OCI-M1 (cell line): ENCODE results near the gene CCL23.
A peak's percentile ranks its signal among the peaks of the same experiment; 100 is the strongest.
"Not testable (repeated sequence)": the region's sequence is repeated elsewhere in the genome, so short reads cannot be mapped to it uniquely, and the experiment has no call there.

Source experiments
- DNase-seq: peaks from one replicate; lab custom pipeline; 2025; lab: John Stamatoyannopoulos, UW

CCL23 gene

DNA sequence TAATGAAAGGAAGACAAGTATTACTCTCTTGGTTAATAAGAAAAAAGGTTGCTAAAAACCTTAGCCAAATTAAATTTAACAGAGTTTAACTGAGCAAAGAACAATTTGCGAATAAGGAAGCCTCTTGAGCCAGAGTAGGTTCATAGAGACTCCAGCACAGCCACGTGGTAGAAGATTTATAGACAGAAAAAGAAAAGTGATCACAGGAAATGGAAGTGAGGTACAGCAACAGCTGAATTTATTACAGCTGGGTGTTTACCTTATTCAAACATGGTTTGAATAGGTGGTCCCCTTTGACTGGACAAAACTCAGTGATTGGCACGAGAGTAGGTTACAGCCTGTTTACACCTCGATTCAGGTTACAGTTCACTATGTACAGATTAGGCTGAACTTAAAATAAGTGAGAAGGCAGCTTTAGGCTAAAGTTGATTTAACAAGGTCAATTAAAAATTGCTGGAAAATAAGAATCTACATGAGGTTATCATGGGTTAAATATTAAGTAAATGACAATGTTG, 13.1 kb downstream of the CCL23 start:
- peak; percentile 4 for DNase-seq

DNA sequence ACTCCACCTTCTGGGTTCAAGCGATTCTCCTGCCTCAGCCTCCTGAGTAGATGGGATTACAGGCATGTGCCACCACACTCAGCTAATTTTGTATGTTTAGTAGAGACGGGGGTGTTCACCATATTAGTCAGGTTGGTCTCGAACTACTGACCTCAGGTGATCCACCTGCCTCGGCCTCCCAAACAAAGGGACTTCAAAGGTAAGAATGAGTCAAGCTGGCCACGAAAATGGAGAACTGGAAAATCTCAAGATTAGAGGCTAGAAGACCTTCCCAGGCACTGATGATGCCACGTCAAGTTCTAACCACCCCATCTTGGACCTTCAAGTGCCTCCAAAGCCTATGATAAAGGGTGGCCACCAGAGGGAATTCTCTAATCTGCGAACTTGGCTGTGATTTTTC, 15.1 kb downstream of the CCL23 start:
- no peak for DNase-seq

DNA sequence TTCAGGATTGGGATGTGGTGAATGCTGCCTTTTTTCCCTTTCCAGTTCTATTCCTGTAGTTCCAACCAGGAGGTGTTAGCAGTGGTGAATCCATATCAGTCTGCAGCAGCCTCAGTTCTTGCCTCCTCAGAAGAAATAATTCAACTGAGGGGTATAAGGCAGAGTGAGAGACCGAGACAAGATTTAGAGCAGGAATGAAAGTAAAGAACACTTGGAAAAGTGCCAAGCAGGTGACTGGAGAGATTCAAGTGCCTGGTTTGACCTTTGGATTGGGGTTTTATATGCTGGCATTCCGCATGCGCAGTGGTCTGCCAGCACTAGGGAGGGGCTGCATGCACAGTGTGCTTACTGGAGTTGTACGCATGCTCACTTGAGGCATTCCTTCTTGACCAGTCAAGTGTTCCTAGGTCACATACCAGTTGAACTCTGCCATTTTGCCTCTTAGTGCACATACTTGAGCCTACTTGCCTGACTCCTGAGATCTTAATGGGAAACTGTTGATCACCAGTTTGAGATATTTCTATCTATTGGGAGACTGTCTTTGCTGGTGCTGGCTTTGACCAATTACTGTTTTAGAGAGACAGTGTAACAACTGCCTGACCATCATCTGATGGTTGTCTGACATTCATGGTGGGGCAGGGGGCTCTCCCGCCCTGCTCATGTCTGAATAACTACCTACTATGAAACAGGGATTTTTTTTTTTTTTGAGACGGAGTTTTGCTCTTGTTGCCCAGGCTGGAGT, 15.7 kb downstream of the CCL23 start:
- DNase-seq = no peak

DNA sequence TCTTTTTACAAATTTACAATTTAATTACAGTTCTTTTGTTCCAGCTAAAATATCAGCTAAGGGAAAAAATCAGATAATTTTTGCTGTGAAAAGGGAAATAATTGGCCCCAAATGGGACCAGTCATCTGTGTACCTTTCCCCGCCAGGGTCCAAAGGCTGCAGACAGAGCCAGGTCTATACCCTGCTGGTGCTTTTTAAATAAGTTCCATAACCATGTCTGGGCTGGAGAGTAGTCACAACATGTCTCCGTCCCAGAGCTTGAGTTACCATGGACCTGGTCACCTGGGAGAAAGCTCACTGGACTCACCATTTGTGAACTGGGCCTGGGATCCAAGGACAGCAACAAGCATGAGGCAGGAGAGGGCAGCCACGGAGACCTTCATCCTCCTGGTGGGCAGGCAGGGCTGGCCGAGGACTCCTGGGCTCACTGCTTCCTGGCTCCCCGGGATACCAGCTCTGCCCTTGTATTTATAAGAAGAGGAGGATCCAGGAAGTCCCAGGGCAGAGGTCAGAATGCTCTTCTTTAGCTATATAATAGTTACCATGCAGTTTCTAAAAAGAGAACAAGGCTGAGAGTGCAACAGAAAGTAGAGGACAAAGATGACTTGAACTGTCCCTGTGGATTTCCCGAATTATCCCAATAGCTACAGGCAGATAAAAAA, 16.5 kb downstream of the CCL23 start, which contains the start of gene CCL15:
Gene CCL15, minus strand, starts transcription at position 444 of the 662 bp plus-strand sequence. Its CDS starts 61 bp downstream, at position 383.
- DNase-seq = no peak

DNA sequence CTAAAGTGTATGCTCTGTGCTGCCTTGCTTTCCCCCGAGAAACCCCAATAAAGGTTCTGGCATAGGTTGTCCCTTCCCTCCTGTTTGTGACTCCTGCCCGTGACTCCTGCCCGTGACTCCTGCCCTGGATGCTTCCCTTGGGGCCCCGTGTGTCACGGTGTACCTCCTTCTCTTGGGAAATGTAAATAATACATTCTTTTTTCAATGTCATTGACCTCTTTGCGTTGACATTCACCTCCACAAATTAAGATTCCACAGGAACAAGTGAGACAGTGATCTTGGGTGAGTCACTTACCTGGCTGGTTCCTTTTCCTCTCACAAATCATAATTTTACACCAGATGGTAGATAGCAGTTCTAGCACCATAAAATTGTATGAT, 17.1 kb downstream of the CCL23 start:
- no peak for DNase-seq

DNA sequence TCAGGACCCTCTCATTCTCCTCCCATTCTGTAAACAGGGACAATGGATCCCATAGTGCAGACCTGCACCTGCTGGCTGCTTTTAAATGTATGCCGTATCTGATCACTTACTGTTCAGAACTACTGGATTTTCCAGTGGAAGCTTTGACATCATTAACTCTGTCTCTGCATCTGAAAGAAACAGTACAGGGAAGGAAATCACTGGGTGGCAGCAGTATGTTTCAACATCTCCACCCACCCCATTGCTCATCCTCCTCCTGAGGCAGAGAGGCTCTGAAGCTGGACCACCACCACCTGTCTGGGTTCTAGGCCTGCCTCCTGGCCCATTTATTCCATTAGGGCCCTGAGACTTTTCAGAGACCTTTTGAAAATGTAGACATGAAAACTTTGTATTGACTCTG, 19.0 kb downstream of the CCL23 start:
- no peak for DNase-seq

DNA sequence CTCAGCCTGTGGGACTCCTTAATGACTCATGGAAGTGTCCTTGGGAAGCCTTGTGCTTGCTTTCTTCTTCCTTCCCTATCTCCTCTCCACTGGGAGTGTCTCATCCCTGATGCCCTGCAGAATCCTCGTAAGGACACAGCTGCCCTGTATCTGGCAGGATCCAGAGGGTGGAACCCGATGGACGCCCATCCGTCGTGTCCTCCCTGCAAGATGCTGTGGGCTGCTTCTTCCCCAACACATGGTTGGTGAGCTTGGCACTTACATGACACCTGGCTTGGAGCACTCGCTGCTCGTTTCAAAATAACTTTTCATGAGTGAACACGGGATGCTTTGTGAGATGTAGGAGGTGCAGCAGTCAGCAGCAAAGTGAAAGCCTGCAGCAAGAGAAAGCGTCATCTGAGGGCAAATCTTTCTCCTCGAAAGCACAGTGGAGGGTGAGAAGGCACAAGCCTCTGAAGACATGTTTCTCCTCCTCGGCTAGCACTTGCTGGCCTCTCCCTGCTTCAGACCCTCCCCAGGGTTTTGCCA, 19.7 kb downstream of the CCL23 start:
- DNase-seq = no peak

DNA sequence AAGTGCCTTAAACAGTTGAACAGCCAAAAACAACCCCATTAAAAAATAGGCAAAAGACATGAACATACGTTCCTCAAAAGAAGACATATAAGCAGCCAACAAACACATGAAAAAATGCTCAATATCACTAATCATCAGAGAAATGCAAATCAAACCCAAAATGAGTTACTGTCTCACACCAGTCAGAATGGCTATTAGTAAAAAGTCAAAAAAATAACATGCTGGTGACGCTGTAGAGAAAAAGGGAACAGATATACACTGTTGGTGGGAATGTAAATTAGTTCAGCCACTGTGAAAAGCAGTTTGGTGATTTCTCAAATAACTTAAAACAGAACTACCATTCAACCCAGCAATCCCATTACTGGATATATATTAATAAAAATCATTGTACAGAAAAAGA, 22.4 kb downstream of the CCL23 start:
- DNase-seq = not testable (repeated sequence)

DNA sequence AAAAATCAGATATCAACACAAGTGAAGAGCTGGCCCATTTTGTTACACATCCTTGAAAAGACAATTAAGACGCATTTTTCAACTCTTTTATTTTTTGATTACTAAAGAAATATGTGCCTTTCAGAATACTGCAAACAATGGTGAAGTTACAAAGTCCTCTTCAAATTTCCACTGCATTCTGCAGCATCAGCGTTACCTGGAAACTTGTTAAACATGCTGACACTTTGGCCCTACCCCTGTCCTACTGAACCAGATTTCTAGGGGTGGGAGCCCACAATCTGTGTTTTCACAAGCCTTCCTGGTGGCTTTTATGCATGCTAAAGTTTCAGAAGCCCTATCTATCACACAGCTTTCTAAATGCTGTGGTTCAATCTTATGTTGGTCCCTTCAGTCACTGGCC, 26.7 kb downstream of the CCL23 start:
- DNase-seq = no peak

DNA sequence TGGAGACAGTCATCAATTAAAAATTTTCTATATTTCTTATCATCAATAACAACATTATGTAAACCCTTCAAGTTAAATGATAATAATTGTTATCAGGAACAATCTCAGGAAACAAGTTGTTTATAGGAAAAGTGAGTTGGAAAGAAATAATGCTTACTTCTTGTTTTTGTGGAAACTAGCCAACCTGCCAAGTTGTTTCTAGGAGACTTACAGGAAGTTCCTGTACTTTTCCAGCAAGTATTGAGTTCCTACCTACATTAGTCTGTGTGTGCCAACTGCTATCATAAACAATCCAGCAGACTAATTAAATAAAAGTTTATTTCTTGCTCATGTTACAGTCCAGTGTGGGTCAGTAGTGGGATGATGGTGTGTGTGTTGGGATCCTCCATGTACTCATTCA, 29.6 kb downstream of the CCL23 start:
- no peak for DNase-seq

DNA sequence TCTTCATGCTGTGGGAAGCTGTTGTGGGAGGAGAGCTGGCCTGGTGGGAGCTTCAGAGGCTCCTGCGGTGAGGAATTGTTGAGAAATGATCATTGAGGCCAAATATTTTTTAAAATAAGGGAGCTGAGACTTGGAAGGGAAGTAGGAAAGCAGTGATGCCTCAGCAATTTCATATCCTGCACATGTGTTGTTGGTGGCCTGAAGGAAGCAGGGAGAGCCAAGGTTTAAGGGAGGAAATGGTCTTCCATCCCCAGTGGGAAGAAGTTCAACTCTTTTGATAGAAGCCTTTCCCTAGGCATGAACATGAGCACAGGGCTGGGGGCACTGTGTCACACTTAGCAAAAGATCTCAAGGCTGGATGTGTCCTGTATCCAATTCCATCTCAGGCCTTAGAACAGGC, 31.1 kb downstream of the CCL23 start, which contains the start of gene CCL14:
Gene CCL14, minus strand, starts transcription at position 87 of the 400 bp plus-strand sequence. Its CDS starts 80 bp downstream, at position 7.
- no peak for DNase-seq

DNA sequence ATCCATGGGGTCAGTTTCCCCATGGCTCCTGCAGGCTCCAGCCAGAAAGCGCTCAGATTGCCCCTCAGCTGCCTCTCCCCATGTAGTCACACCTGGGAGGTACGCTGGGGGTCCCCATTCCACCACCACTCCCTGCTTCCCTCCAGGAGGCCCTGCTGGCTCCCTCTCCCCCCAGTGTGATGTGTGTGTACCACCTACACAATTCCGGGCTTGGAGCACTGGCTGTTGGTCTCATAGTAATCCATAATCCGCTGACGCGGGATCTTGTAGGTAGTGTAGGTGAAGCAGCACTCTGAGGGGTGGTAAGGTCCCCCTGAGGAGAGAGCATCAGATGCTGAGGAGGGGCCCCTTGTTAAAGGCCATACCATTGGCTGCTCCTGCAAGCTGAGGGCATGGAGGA, 33.6 kb downstream of the CCL23 start:
- no peak for DNase-seq

DNA sequence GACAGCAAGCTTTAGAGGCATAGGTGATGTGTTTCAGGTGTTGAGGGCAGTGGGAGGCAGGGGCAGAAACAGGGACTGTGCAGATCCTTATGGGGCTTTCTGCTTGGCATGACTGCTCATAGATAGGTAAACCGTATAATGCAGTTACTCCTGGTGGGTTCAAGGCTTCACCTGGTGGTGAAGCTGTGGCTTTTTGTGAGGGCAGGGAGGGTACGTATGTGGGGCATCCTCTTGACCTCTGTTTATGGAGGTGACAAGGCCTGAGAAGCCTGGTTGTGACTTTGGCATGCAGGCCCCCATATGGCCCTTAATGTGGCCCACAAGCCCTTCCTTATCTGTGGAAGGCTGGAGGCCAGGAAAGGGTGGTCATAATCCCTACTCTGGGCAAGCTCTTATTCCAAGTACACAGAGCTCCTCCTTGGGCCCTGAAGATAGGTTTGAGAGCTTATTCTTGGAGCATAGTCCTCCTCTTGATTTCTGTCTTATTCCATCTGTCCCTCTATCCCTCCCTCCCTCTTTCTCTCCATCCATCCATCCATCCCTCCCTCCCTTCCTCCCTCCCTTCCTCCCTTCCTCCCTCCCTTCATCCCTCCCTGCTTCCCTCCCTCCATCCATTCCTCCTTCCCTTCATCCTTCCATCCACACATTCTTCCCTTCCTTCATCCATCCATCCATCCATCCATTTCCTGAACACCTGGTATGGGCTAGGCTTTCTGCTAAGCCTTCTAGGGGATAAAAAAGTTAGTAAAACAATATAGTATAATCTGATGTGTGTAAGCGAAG, 35.2 kb downstream of the CCL23 start:
- DNase-seq = no peak

DNA sequence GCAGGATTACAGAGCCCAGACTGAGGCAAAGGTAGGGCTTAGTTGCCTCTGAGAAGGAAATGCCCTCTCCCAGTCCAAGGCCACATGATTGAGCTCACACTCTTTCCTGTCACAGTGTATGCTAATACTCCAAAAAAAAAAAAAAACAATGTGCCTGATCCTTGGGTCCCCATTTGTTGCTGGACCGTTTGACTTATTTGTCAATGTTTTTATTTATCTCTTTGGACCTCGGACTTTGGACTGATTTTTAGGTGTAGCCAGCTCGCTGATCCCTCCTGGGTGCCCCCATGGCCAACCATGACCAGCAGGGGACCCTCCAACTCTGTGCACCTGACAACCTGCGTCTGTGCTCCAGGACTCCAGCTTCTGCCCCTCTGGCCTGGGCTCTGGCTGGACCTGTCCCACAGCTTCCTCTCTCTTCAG, 35.9 kb downstream of the CCL23 start:
- peak; percentile 24 for DNase-seq

DNA sequence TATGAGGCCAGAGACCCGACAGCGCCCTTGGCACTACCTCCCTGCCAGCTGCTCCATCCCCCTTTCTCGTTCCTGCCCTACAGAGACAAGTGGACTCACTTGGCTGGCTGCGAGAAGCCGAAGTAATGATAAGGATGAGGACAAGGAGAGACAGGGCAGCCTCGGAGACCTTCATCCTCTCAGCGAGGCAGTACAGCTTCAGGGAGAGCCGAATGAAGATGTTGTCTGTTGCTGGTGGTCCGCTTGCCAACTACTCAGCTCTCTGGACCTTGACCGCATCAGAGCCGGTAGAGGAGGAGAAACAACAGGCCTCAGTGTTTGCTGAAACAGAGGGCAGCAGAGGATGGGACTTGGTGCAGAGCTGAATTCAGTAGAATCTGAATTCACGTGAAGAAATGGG, 36.5 kb downstream of the CCL23 start, which contains the start of gene CCL16:
Gene CCL16, minus strand, starts transcription at position 252 of the 400 bp plus-strand sequence. Its CDS starts 77 bp downstream, at position 175.
- no peak for DNase-seq

DNA sequence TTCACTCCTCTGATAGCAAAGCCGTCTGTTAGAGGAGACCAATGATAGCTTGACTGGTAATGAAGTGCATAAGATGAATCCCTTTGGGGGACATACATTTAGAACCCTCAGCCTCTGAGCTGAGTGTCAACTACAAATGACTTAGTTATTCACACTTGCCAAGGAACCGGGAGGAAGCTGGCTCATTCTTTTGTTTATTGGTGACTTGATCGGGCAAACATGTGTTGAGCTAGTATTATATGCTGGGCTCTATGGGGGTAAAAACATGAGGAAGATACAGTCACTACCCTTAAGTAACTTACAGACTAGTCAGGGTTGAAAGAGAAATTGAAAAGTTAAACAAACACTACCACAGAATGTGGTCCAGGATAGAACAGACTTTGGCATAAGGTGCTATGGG, 39.4 kb downstream of the CCL23 start:
- no peak for DNase-seq

DNA sequence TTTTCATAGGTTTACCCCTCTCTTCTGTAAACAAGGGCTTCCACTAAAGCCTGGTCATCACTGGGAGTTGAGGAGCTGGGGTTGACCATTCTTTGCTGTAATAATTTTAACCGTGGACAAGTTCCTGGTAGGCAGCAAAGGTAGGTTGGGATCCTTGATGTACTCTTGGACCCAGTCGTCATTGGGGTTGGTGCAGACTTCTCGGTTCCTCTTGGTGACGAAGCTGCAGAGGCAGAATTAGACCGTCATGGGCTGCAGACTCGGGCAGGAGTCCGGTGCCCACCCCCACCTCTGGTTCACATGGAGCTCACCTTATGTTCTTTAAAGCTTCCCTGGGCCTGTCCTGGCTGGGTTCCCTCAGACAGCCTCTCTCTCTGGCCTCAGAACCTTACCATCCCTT, 40.3 kb downstream of the CCL23 start:
- no peak for DNase-seq

DNA sequence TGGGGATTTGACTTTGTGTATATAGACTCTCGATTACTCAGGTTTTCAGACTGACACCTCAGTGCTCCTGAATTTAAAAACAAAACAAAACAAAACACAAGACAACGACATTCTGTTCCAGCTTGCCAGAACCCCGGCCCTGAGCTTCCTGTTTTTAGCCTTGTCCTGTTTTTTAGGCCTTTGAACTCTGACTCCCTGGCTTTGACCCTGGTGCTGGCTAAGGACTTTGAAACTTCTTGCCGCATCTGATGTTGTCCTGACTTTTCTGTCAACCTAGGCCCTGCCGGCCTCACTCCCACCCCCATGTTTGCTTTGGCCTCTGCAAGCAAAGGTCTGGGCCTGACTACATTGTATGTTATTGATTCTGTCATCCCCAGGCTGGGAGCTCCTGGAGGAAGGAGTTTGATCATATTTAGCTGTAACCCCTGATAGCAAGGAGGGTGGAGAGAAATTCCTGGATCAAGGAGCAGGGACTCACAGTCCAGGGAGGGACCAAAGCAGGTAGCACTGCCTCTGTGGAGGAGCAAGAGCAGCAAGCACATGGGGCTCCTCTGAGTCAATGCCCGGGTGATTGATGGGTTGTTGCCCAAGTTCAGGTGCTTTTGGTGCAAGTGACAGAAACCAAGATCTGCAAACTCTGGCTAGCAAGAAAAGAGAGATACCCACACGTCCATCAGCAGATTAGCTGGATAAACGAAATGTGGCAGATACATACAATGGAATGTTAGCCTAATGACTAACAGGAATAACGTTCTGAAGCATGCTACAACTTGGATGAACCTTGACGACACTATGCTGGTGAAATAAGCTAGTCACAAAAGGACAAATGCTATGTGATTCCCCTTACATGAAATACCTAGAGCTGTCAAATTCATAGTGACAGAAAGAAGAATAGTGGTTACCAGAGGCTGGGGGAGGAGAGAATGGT, 44.2 kb downstream of the CCL23 start:
- DNase-seq = no peak

DNA sequence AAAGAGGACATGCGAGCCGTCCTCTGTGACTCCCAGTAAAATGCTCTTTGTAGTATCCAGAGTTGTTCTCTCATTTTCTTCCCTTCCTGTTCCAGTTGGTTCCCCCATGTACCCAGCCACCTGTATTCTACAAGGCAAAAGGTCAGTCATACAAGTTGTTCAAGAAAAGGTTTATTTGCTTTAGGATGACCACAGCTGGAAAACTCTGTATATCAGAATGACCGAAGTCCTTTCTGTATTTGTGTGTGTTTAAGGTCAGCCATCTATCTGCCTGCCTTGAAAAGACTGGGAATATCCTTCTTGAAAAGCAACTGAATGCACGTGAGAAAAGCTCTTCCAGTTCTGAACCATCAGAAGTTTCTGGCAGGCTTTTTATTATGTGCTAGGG, 44.8 kb downstream of the CCL23 start:
- DNase-seq = no peak

DNA sequence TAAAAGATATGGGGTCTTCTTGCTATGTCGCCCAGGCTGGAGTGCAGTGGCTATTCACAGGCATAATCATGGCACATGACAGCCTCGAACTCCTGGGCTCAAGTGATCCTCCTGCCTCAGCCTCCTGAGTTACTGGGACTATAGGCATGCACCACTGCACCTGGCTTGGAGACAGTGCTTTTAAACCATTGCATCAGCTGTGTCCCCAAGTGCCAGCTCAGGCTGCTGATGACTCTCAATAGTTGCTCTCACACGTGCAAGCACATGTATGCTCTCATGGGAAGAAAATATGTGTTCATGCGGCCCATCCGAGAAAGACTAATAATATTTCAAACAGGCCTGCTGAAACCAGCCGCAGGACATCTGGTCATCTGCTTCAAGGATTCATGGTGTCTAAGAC, 45.2 kb downstream of the CCL23 start:
- no peak for DNase-seq

DNA sequence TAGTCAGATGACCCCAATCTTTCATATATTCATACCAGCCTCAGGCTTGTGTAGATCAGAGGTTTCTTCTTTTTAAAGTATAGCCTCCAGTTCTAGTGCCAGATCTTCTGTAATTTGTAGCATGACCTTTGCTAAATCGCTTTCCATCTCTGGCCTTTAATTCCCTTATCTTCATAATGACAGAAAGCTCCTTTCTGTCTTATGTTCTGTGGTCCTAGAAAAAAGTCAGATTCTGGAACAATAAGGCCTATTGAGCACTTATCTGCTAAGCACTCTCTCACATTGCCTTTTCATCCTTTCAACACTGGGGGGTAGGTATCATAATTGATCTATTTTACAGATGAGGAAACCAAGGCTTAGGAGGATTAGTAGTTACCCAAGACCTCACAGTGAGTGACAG, 45.7 kb downstream of the CCL23 start:
- no peak for DNase-seq
